Activated naive CD8-positive, alpha-beta T cell (primary cell): ENCODE results near the gene CYP17A1.

Experiments
- H3K27ac Mint-ChIP-seq: one replicate; pipeline ENCODE4 v1.8.0; 2021; ENCODE audit warnings: mixed read lengths
- H3K27me3 Mint-ChIP-seq: one replicate; pipeline ENCODE4 v1.8.0; 2021; ENCODE audit warnings: mixed read lengths
- H3K36me3 Mint-ChIP-seq: one replicate; pipeline ENCODE4 v1.8.0; 2021; ENCODE audit warnings: mixed read lengths
- H3K4me1 Mint-ChIP-seq: one replicate; pipeline ENCODE4 v1.8.0; 2021; ENCODE audit warnings: low read depth, mixed read lengths
- H3K4me3 Mint-ChIP-seq: one replicate; pipeline ENCODE4 v1.8.0; 2021; ENCODE audit warnings: mild to moderate bottlenecking, mixed read lengths
- H3K9me3 Mint-ChIP-seq: one replicate; pipeline ENCODE4 v1.8.0; 2021; ENCODE audit warnings: low read depth, mixed read lengths

Gene CYP17A1

DNA sequence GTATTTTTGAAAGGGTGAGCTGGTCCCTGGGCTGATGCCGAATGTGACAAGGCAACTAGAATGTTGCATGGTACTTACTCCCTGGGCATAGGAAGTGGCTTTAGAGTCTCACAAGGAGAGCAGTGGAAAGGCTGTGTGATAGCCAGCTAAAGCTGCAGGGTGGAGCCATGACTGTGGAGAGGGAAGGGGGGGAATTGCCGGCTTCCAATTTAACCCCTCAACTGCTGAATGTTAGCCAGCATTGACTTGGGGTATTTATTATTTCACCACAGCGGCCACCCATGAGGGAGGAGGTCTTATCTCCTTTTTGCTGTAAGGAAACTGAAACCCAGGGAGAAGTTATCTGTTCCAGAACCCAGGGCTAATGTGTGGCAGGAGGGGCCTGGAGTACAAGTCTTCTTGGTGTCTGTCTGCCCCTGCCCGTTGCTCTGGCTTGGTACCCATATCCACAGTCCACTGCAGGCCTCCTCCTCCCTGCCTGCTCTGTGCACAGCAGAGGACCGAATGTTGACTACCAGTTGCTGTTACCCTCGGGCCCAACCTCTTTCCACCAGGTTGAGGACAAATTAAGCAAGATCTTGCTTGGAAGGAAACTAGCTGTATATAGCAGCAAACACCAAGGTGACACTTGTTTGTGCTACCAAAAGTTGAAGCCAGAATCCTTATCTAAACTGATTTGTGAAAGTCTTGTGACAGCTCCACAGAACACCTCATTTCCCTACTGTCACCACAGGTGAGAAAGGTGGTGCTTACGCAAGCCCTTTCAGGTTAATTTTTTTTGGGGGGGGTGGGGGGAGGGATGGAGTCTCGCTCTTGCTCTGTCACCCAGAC is 55.9 kb downstream of the CYP17A1 start:
- H3K4me3 Mint-ChIP-seq = no peak overlapping the region
- peaks cover 66% of the 10 kb centered on the region for H3K4me1 Mint-ChIP-seq
- no peaks in the 10 kb centered on the region for H3K27me3 Mint-ChIP-seq

More for the DNA sequence above, 55.9 kb downstream of the CYP17A1 start:
- Mint-ChIP-seq H3K27ac (peak overlapping the region; percentile 61), H3K9me3 (no peaks in the 10 kb centered on the region), H3K36me3 (peaks cover 4% of the 10 kb centered on the region)
